ENCODE measurements around the gene NMNAT2.

NMNAT2 gene

GRCh38 chr1:183288583-183288982, 129.6 kb downstream of the NMNAT2 start:
- no peak overlapping the region for H3K4me3 ChIP-seq (ENCODE audit: low read depth, low read length)
- no peak for DNase-seq (ENCODE audit: low read depth, low spot score)
- TF ChIP-seq CTCF (IDR thresholded peaks at IDR 0.05; ENCODE audit: insufficient read depth, low read length, missing control alignments), result no peak
- POLR2A ChIA-PET, result no interaction called here
- CTCF ChIA-PET, result interaction anchor here (1.2 to 4.2 kb wide), 2 partner anchors 8 to 30 kb away, joined by 6 to 14 read pairs; no protein-coding TSS in a partner anchor

DNA sequence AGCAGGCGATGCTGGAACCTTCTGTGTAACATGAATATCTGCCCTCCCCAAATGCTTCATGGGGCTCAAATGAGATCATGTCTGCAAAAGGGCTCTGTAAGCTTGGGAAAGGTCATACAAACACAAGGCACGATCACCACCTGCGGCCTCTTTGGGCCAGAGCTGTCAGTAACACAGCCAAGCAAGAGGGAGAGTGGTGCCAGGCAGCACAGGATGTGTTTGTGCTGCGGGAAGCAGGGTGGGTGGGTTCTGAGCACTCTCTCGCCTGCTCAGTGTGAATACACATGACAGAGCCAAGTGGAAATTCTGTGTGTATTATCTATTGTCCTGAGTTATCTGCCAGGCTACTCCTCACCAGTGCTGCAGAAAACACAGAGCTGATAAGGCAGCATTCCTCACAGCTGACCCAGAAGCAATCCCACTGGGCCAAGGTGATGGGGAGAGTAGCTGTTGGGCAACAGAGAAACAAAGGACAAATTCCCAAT, 130.9 kb downstream of the NMNAT2 start:
- H3K4me3 ChIP-seq (ENCODE audit: low read depth, low read length), result no peak overlapping the region
- no peak for DNase-seq (ENCODE audit: low read depth, low spot score)
- POLR2A ChIA-PET, result no interaction called here
- CTCF ChIA-PET, result interaction anchor here (0.9 to 4.2 kb wide), 6 partner anchors 19 to 324 kb away, joined by 3 to 14 read pairs (median 3); no protein-coding TSS in a partner anchor
- TF ChIP-seq CTCF (IDR thresholded peaks at IDR 0.05; ENCODE audit: insufficient read depth, low read length, missing control alignments), result no peak

DNA sequence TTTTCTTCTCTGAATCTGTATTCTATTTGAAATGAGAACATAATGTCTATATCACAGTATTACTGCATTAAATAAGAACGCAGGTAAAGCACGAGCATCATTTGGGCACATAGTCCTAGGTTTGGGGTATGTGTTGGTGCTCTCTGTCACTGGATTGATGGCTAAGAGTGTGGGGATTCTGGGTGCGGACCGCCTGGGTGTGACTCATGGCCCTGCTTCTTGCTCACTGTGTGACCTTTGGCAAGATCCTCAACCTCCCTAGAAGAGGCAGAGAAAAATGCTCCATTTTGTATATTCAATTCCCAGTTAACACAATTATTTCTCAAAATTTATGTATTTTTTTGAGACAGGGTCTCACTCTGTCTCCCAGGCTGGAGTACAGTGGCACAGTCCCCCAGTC, 132.4 kb downstream of the NMNAT2 start:
- no peak for TF ChIP-seq CTCF (IDR thresholded peaks at IDR 0.05; ENCODE audit: insufficient read depth, low read length, missing control alignments)
- POLR2A ChIA-PET, result no interaction called here
- CTCF ChIA-PET, result interaction anchor here (1.0 to 4.2 kb wide), 4 partner anchors 18 to 261 kb away, joined by 3 to 14 read pairs (median 4); no protein-coding TSS in a partner anchor
- H3K4me3 ChIP-seq (ENCODE audit: low read depth, low read length), result no peak overlapping the region
- no peak for DNase-seq (ENCODE audit: low read depth, low spot score)

DNA sequence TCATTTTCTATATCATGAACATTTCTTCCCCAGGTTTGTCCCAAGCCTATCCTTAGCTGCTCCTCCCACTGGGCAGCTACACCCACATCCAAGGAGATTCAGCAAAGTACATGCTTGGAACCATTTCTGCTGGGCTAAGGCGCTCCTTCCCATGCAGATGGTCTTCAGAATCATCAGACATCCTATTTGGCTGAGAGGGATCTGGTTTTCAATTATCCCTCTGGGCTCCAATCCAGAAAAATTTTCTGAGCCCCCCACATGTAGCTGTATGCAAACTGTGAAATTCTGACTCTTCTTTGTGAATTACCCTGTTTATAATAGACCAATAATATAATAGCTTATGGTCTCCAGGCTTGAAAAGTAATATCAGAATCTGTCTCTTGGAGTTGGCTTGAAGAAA, 132.9 kb downstream of the NMNAT2 start:
- CTCF ChIA-PET, result interaction anchor here (1.0 to 4.2 kb wide), 3 partner anchors 19 to 260 kb away, joined by 3 to 14 read pairs (median 3); no protein-coding TSS in a partner anchor

DNA sequence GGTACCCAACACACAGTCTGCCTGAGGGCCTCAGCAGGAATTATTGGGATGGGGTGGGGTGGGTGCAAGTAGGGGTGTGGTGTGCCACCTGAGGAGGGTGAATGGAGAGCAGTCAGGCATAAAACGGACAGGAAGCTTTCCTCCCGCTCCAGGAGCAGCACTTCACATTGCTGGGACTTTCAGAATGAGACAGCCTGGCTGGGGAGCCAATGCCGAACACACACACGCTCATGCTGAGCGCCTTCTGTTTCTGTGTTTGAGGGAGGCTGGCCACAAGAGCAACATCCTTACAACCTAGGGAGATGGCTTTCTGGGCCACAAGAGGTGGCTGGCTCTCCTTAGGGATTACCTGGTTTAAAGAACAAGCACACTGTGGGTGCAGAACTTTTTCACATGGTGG, 134.1 kb downstream of the NMNAT2 start:
- no peak for TF ChIP-seq CTCF (IDR thresholded peaks at IDR 0.05; ENCODE audit: insufficient read depth, low read length, missing control alignments)
- H3K4me3 ChIP-seq (ENCODE audit: low read depth, low read length), result no peak overlapping the region
- CTCF ChIA-PET, result interaction anchor here (0.7 to 7.9 kb wide), 5 partner anchors 8 to 323 kb away, joined by 3 to 80 read pairs (median 43); no protein-coding TSS in a partner anchor
- POLR2A ChIA-PET, result no interaction called here
- DNase-seq (ENCODE audit: low read depth, low spot score), result no peak

More for the DNA sequence above, 132.9 kb downstream of the NMNAT2 start:
- POLR2A ChIA-PET, result no interaction called here
- no peak for DNase-seq (ENCODE audit: low read depth, low spot score)
- no peak overlapping the region for H3K4me3 ChIP-seq (ENCODE audit: low read depth, low read length)
- no peak for TF ChIP-seq CTCF (IDR thresholded peaks at IDR 0.05; ENCODE audit: insufficient read depth, low read length, missing control alignments)

DNA sequence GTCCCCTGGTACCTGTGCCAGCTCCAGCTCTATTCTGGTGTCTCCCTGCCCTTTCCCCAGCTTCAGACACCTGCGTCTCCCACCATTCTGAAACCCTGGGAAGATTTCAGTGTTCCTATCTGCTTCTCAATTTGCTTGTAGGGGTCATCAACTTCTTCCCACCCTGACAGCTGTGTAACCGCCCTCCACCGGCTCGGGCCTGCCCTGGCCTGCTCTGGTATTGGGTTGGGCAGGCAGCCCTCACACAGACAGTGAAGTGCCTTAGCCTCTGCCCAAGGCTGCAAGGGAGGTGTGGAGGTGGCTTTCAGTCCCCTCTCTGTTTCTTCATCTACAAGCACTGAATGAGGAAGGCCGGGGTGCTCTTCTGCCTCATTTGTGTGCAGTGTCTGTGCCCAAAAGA, 134.9 kb downstream of the NMNAT2 start:
- DNase-seq (ENCODE audit: low read depth, low spot score), result no peak
- ChIA-PET POLR2A (no interaction called here), CTCF (interaction anchor here (1.0 to 7.9 kb wide), 7 partner anchors 9 to 262 kb away, joined by 3 to 80 read pairs (median 23); no protein-coding TSS in a partner anchor)
- TF ChIP-seq CTCF (IDR thresholded peaks at IDR 0.05; ENCODE audit: insufficient read depth, low read length, missing control alignments), result no peak
- no peak overlapping the region for H3K4me3 ChIP-seq (ENCODE audit: low read depth, low read length)

Data from AG04449 (cell line).